Endothelial cell (in vitro differentiated cells): ENCODE measurements around the gene MCUR1. TPM values are rescaled to one million over a fixed set of nuclear protein-coding genes. Genes with fewer than 3 reads are reported as not detected.
A peak's percentile ranks its signal among the peaks of the same experiment; 100 is the strongest.

Source experiments
- DNase-seq: peaks from one replicate; pipeline ENCODE4 v3.0.0; 2021; ENCODE audit warnings: low spot score
- H3K27ac Mint-ChIP-seq: one replicate; pipeline ENCODE4 v1.8.0; 2021; ENCODE audit warnings: mixed read lengths, inconsistent platforms; ENCODE audit not compliant: unreplicated experiment
- H3K27me3 Mint-ChIP-seq: one replicate; pipeline ENCODE4 v1.8.0; 2021; ENCODE audit warnings: mild to moderate bottlenecking, moderate library complexity, mixed read lengths, inconsistent platforms; ENCODE audit not compliant: unreplicated experiment
- H3K36me3 Mint-ChIP-seq: one replicate; pipeline ENCODE4 v1.8.0; 2021; ENCODE audit warnings: mild to moderate bottlenecking, low read depth, mixed read lengths, inconsistent platforms; ENCODE audit not compliant: unreplicated experiment
- H3K4me1 Mint-ChIP-seq: one replicate; pipeline ENCODE4 v1.8.0; 2021; ENCODE audit warnings: mild to moderate bottlenecking, mixed read lengths, inconsistent platforms; ENCODE audit not compliant: unreplicated experiment
- H3K4me3 Mint-ChIP-seq: one replicate; pipeline ENCODE4 v1.8.0; 2021; ENCODE audit warnings: mild to moderate bottlenecking, mixed read lengths, inconsistent platforms; ENCODE audit not compliant: unreplicated experiment
- H3K9me3 Mint-ChIP-seq: one replicate; pipeline ENCODE4 v1.8.0; 2021; ENCODE audit warnings: mixed read lengths, inconsistent platforms; ENCODE audit not compliant: unreplicated experiment
- total RNA-seq: library from RNA; stranded (reverse); fragmentation: NEBNext Ultra II Directional; extraction: Animal tissue kit (Norgen Biotek cat#: 25700); gene quantifications from one replicate; pipeline ENCODE4 v1.2.1, GENCODE V29; 2021; ENCODE audit not compliant: unreplicated experiment
- TF ChIP-seq, protein P1 (sequence below): fragments of 200-600 bp; sonication (generic); IDR thresholded peaks from one replicate; pipeline ENCODE4 v1.5.0; 2021; ENCODE audit warnings: antibody characterized with exemption; ENCODE audit not compliant: unreplicated experiment

MCUR1 gene
- total RNA-seq, 1 donor from 2014 or later, result 39.7 TPM

DNA sequence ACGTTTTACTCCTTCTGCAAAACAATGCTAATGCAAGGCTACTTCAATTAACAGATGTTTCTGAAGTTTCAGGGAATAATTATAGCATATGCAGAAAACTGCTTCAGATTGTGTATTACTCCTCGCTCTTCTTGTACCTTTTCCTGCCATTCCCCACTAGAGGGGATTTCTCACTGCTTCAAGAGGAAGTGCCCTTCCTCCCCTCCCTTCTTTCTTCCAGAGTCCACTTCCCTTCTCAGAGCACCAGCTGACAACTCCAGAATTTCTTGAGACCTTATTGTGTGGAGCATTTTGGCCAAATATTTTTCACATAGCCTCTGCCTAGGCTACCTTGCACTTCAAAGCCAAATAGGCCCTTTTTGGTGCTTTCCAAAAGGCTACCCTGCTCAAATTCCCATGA, 12.7 kb upstream of the MCUR1 start:
- no peak overlapping the region for H3K27ac Mint-ChIP-seq
- no peak for DNase-seq
- peaks cover 6% of the 10 kb centered on the region for H3K4me1 Mint-ChIP-seq
- no peak overlapping the region for H3K4me3 Mint-ChIP-seq
- H3K27me3 Mint-ChIP-seq, result no peaks in the 10 kb centered on the region
- TF ChIP-seq, protein P1, sequence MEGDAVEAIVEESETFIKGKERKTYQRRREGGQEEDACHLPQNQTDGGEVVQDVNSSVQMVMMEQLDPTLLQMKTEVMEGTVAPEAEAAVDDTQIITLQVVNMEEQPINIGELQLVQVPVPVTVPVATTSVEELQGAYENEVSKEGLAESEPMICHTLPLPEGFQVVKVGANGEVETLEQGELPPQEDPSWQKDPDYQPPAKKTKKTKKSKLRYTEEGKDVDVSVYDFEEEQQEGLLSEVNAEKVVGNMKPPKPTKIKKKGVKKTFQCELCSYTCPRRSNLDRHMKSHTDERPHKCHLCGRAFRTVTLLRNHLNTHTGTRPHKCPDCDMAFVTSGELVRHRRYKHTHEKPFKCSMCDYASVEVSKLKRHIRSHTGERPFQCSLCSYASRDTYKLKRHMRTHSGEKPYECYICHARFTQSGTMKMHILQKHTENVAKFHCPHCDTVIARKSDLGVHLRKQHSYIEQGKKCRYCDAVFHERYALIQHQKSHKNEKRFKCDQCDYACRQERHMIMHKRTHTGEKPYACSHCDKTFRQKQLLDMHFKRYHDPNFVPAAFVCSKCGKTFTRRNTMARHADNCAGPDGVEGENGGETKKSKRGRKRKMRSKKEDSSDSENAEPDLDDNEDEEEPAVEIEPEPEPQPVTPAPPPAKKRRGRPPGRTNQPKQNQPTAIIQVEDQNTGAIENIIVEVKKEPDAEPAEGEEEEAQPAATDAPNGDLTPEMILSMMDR, result no peak
- H3K36me3 Mint-ChIP-seq, result no peaks in the 10 kb centered on the region
- H3K9me3 Mint-ChIP-seq, result peaks cover 5% of the 10 kb centered on the region

GRCh38 chr6:13825871-13826270, 11.5 kb upstream of the MCUR1 start:
- Mint-ChIP-seq H3K36me3 (no peaks in the 10 kb centered on the region), H3K4me1 (peaks cover 6% of the 10 kb centered on the region), H3K9me3 (peaks cover 5% of the 10 kb centered on the region), H3K27ac (no peak overlapping the region), H3K27me3 (no peaks in the 10 kb centered on the region), H3K4me3 (no peak overlapping the region)
- no peak for DNase-seq
- TF ChIP-seq, protein P1, result no peak

GRCh38 chr6:13818341-13818740, 4.0 kb upstream of the MCUR1 start:
- DNase-seq, result no peak

DNA sequence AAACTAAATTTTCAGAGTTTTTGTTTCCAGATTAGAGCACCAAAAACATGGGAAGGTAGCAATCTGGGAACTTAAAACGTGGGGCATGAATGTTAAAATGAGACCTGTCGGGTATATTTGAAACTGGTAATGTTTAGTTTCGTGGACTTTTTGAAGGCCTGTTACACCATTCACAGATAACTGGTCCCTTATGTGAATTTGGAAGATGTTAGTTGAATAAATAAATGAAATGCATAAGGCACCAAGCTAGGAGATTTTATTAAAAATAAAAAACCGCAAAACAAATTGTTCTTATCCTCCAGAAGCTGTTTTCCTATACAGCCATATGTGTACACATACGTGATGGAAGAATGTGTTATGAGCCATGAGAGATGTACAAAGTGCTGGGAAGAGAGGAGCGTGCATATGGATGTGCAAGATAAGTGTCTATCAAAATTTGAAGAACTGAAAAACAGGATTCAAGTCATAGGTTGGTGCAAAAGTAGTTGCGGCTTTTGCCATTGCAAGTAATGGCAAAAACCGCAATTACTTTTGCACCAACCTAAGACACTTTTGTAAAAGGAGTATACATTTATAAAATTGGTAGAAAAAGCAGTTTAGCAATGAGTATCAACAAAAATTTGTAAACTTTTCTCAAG, 700 bp upstream of the MCUR1 start:
- Mint-ChIP-seq H3K9me3 (no peaks in the 10 kb centered on the region), H3K36me3 (no peaks in the 10 kb centered on the region), H3K4me3 (peak overlapping the region; percentile 90), H3K4me1 (peaks cover 38% of the 10 kb centered on the region), H3K27me3 (peaks cover 2% of the 10 kb centered on the region), H3K27ac (peak overlapping the region; percentile 85)
- TF ChIP-seq, protein P1, result no peak
- DNase-seq, result no peak

More at GRCh38 chr6:13818341-13818740, 4.0 kb upstream of the MCUR1 start:
- Mint-ChIP-seq H3K27me3 (peaks cover 2% of the 10 kb centered on the region), H3K36me3 (no peaks in the 10 kb centered on the region), H3K4me3 (no peak overlapping the region), H3K4me1 (peaks cover 13% of the 10 kb centered on the region), H3K9me3 (no peaks in the 10 kb centered on the region), H3K27ac (no peak overlapping the region)
- TF ChIP-seq, protein P1, result no peak

DNA sequence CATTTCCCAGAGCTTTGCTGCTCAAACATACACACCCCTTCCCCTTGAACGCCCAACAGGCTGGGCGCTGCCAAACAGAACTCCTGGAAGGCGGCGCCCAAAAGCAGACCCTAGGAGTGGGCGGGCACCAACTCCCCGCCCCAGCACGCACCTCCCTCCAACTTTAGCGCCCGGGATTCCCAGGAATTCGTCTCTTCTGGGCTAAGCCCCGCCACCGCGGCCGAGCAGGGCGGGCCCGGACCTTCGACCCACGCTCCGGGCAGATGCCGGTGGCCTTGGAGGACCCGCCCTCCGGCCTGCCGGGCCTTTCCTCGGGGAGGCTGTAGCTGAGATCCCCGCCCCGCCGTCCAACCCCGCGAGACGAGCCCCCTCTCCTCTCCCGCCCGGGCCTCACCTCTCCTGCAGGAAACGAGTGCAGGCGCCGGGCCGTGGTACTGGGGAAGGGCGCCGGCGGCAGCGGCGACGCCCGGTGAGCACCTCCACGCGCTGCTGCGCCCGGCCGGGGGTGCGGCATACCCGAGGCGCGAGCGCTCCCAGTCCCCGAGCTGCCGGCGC, 659 bp downstream of the MCUR1 start:
- peaks cover 38% of the 10 kb centered on the region for H3K4me1 Mint-ChIP-seq
- peak overlapping the region; percentile 86 for H3K27ac Mint-ChIP-seq
- H3K4me3 Mint-ChIP-seq, result peak overlapping the region; percentile 94
- DNase-seq, result peak; percentile 80
- H3K36me3 Mint-ChIP-seq, result peaks cover 6% of the 10 kb centered on the region
- H3K9me3 Mint-ChIP-seq, result no peaks in the 10 kb centered on the region
- TF ChIP-seq, protein P1, result no peak
- peaks cover 2% of the 10 kb centered on the region for H3K27me3 Mint-ChIP-seq
